Ascending aorta (tissue), 2 donors: ENCODE results near the gene NELFA. TPM values are rescaled to one million over a fixed set of nuclear protein-coding genes. Genes with fewer than 3 reads are reported as not detected.

Source experiments
- DNase-seq, 2 donors: peaks; one replicate each; pipeline ENCODE4 v3.0.0-alpha.2; 2019; ENCODE audit warnings: low spot score in 2 of 2
- H3K27ac ChIP-seq, 2 donors: fragments of 200-600 bp; sonication (generic); one replicate each; pipeline ENCODE4 v1.5.1; 2016 to 2017; ENCODE audit warnings: mild to moderate bottlenecking in 1 of 2
- H3K27me3 ChIP-seq: fragments of 200-600 bp; sonication (generic); one replicate; pipeline ENCODE4 v1.5.1; 2017
- H3K36me3 ChIP-seq, 2 donors: fragments of 200-600 bp; sonication (generic); one replicate each; pipeline ENCODE4 v1.5.1; 2016
- H3K4me1 ChIP-seq, 2 donors: fragments of 200-600 bp; sonication (generic); one replicate each; pipeline ENCODE4 v1.5.1; 2016 to 2017; ENCODE audit warnings: mild to moderate bottlenecking in 1 of 2
- H3K4me3 ChIP-seq, 2 donors: fragments of 200-600 bp; sonication (generic); one replicate each; pipeline ENCODE4 v1.5.1; 2016 to 2017; ENCODE audit warnings: mild to moderate bottlenecking in 1 of 2
- H3K9me3 ChIP-seq, 2 donors: fragments of 200-600 bp; sonication (generic); one replicate each; pipeline ENCODE4 v1.5.1; 2016
- intact Hi-C: fragments of 100-400 bp; cut with DNase I; formaldehyde crosslinking; loops from one replicate; pipeline ENCODE4 v1.15.1; 2023
- total RNA-seq: library from RNA; depleted of rRNA; stranded (reverse); fragments of >200 nt; gene quantifications from one replicate; pipeline ENCODE4 v1.1.0, GENCODE V29; 2016
- TF ChIP-seq, protein P1 (sequence below), 3 experiments: fragments of 200-600 bp in 2 of 3; fragments of 450-650 bp in 1 of 3; sonication (generic) in 2 of 3; IDR thresholded peaks; one replicate each; pipeline ENCODE4 v1.5.1; 2016 to 2019; ENCODE audit warnings: antibody characterized with exemption in 3 of 3, mild to moderate bottlenecking in 1 of 3, moderate library complexity in 1 of 3

Gene NELFA
- total RNA-seq, 1 donor from 2014 or later: 11.9 TPM

- no peak overlapping the region for H3K4me3 ChIP-seq
- no peaks in the 10 kb centered on the region for H3K27me3 ChIP-seq
- DNase-seq: no peak
- peaks cover 31 to 49% of the 10 kb centered on the region in 2 donors for H3K36me3 ChIP-seq
- TF ChIP-seq, protein P1, sequence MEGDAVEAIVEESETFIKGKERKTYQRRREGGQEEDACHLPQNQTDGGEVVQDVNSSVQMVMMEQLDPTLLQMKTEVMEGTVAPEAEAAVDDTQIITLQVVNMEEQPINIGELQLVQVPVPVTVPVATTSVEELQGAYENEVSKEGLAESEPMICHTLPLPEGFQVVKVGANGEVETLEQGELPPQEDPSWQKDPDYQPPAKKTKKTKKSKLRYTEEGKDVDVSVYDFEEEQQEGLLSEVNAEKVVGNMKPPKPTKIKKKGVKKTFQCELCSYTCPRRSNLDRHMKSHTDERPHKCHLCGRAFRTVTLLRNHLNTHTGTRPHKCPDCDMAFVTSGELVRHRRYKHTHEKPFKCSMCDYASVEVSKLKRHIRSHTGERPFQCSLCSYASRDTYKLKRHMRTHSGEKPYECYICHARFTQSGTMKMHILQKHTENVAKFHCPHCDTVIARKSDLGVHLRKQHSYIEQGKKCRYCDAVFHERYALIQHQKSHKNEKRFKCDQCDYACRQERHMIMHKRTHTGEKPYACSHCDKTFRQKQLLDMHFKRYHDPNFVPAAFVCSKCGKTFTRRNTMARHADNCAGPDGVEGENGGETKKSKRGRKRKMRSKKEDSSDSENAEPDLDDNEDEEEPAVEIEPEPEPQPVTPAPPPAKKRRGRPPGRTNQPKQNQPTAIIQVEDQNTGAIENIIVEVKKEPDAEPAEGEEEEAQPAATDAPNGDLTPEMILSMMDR (IDR thresholded peaks at IDR 0.05): no peak
- intact Hi-C loops: no loop called here
- H3K27ac ChIP-seq: no peak overlapping the region
- no peaks in the 10 kb centered on the region for H3K4me1 ChIP-seq
- no peaks in the 10 kb centered on the region for H3K9me3 ChIP-seq
These were observed 75.1 kb downstream of the NELFA start for GRCh38 chr4:1933700-1934099.

GRCh38 chr4:1932736-1933135 is 76.0 kb downstream of the NELFA start:
- no peaks in the 10 kb centered on the region for H3K4me1 ChIP-seq
- no peak overlapping the region for H3K4me3 ChIP-seq
- H3K36me3 ChIP-seq: peaks cover 31 to 46% of the 10 kb centered on the region in 2 donors
- no peaks in the 10 kb centered on the region for H3K27me3 ChIP-seq
- H3K27ac ChIP-seq: no peak overlapping the region
- intact Hi-C loops: no loop called here
- H3K9me3 ChIP-seq: no peaks in the 10 kb centered on the region
- DNase-seq: no peak
- TF ChIP-seq, protein P1 (IDR thresholded peaks at IDR 0.05): no peak

Other genes with a start within 250 kb of the NELFA start
- 3.7 TPM for gene FGFR3, start 215.7 kb downstream of the NELFA start, total RNA-seq
- 37.7 TPM for gene LETM1, start 152.8 kb downstream of the NELFA start, total RNA-seq
- 19.9 TPM for gene NSD2, start 137.6 kb downstream of the NELFA start, total RNA-seq
- not detected for gene NAT8L, start 50.4 kb upstream of the NELFA start, total RNA-seq
- gene HAUS3, start 233.1 kb upstream of the NELFA start, total RNA-seq: 9.0 TPM
- 0.21 TPM for gene POLN, start 233.1 kb upstream of the NELFA start, total RNA-seq